ENCODE data around the gene PTPN23.

- TF ChIP-seq CTCF (IDR thresholded peaks at IDR 0.05) (no peak), POLR2A (IDR thresholded peaks at IDR 0.05) (no peak)
Measured at GRCh38 chr3:47333907-47334306, 46.9 kb upstream of the PTPN23 start.

Measured in testis (tissue), 2 donors.